IgD-negative memory B cell (primary cell): ENCODE measurements around the gene OGG1. TPM values are rescaled to one million over a fixed set of nuclear protein-coding genes. Genes with fewer than 3 reads are reported as not detected.

ENCODE experiments used
- H3K27ac Mint-ChIP-seq, 3 donors: one replicate each; pipeline ENCODE4 v1.8.0; 2020 to 2022; ENCODE audit warnings: mild to moderate bottlenecking in 3 of 3, mixed read lengths in 3 of 3, moderate library complexity in 1 of 3
- H3K27me3 Mint-ChIP-seq: one replicate; pipeline ENCODE4 v1.8.0; 2021; ENCODE audit warnings: mixed read lengths
- H3K36me3 Mint-ChIP-seq: one replicate; pipeline ENCODE4 v1.8.0; 2020; ENCODE audit warnings: mild to moderate bottlenecking, mixed read lengths
- H3K4me1 Mint-ChIP-seq, 3 donors: one replicate each; pipeline ENCODE4 v1.8.0; 2020 to 2022; ENCODE audit warnings: mixed read lengths in 3 of 3, mild to moderate bottlenecking in 1 of 3
- H3K4me3 Mint-ChIP-seq, 4 donors: one replicate each; pipeline ENCODE4 v1.8.0; 2020 to 2022; ENCODE audit warnings: mild to moderate bottlenecking in 4 of 4, mixed read lengths in 4 of 4, moderate library complexity in 3 of 4
- H3K9me3 Mint-ChIP-seq, 3 donors: one replicate each; pipeline ENCODE4 v1.8.0; 2020 to 2021; ENCODE audit warnings: mixed read lengths in 3 of 3, mild to moderate bottlenecking in 1 of 3
- polyA plus RNA-seq: library from polyadenylated mRNA; unstranded; fragments of 300-500 nt; fragmentation: Illumina TruSeq; gene quantifications from one replicate; pipeline ENCODE4 v1.2.3, GENCODE V29; 2021

Gene OGG1
- polyA plus RNA-seq, 1 donor from 2014 or later: 20.7 TPM

DNA sequence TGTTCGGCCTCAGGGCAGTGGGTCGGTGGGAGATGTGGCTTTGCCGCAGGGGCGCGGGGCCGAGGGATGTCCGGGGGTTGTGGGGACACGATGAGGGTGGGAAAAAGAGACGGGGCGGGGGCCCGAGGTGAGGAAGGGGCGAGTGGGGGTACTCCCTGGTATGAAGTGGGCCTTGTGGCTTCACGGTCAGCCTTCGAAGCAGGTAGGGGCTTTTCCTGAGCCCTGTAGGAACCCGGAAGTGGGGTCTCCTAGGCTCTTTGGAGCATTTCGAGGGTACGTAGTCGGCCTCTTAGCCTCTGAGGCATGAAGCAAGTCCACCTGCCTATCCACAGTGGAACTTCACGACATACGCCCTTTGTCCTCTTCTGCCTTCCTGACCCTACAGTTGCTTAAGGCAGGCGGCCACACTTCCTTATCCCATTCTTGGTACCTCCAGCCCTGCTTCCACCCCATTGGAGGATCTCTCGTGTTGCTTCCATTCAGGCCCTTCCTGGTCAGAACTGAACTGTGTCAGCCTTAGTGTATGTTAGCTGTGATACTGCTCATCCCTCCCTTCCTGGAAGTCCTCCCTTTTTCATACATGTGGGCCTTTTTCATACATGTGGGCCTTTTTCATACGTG lies 43.5 kb downstream of the OGG1 start:
- H3K9me3 Mint-ChIP-seq: no peaks in the 10 kb centered on the region
- H3K4me3 Mint-ChIP-seq: peak overlapping the region; percentile 78 to 97 (median 96)
- peak overlapping the region; percentile 75 to 99 (median 97) for H3K27ac Mint-ChIP-seq
- H3K36me3 Mint-ChIP-seq: peaks cover 10% of the 10 kb centered on the region
- no peaks in the 10 kb centered on the region for H3K27me3 Mint-ChIP-seq
- H3K4me1 Mint-ChIP-seq: peaks cover 21 to 44% (median 40%) of the 10 kb centered on the region in 3 donors

DNA sequence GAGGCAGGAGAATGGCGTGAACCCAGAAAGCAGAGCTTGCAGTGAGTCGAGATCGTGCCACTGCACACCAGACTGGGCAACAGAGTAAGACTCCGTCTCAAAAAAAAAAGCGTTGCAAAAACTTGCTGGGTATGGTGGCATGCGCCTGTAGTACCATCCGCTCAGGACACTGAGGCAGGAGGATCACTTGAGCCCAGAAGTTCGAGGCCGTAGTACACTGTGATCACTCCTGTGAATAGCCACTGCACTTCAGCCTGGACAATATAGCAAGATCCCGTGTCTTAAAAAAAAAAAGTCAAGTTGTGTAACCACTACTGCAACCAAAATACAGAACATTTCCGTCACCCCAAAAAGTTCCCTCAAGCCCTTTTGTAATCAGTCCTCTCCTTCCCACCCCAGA lies 44.6 kb downstream of the OGG1 start:
- H3K27me3 Mint-ChIP-seq: no peaks in the 10 kb centered on the region
- peak overlapping the region; percentile 53 to 97 (median 87) for H3K4me3 Mint-ChIP-seq
- peaks cover 7% of the 10 kb centered on the region for H3K36me3 Mint-ChIP-seq
- peaks cover 21 to 42% (median 36%) of the 10 kb centered on the region in 3 donors for H3K4me1 Mint-ChIP-seq
- no peaks in the 10 kb centered on the region for H3K9me3 Mint-ChIP-seq
- peak overlapping the region in 2 of 3 donors; percentile 51 to 75 for H3K27ac Mint-ChIP-seq

DNA sequence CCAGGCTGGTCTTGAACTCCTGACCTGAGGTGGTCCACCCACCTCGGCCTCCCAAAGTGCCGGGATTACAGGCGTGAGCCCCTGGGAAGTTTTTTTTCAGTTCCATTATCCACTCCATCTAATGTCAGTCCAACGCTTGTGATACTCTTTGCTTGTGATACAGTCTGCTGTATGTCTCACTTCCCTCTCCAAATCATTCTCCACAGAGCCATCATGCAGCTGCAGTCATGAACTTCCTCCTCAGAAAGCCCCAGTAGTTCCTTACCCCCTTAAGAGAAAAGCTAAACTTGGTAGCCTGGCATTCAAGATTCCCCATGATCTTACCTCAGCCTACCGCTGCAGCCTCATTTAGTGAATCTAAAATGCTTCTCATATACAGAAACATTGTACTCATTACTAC lies 45.5 kb downstream of the OGG1 start:
- peak overlapping the region; percentile 51 to 90 (median 75) for H3K27ac Mint-ChIP-seq
- no peaks in the 10 kb centered on the region for H3K27me3 Mint-ChIP-seq
- H3K36me3 Mint-ChIP-seq: peaks cover 6% of the 10 kb centered on the region
- H3K4me1 Mint-ChIP-seq: peaks cover 21 to 39% (median 36%) of the 10 kb centered on the region in 3 donors
- H3K9me3 Mint-ChIP-seq: no peaks in the 10 kb centered on the region
- peak overlapping the region; percentile 75 to 97 (median 81) for H3K4me3 Mint-ChIP-seq

DNA sequence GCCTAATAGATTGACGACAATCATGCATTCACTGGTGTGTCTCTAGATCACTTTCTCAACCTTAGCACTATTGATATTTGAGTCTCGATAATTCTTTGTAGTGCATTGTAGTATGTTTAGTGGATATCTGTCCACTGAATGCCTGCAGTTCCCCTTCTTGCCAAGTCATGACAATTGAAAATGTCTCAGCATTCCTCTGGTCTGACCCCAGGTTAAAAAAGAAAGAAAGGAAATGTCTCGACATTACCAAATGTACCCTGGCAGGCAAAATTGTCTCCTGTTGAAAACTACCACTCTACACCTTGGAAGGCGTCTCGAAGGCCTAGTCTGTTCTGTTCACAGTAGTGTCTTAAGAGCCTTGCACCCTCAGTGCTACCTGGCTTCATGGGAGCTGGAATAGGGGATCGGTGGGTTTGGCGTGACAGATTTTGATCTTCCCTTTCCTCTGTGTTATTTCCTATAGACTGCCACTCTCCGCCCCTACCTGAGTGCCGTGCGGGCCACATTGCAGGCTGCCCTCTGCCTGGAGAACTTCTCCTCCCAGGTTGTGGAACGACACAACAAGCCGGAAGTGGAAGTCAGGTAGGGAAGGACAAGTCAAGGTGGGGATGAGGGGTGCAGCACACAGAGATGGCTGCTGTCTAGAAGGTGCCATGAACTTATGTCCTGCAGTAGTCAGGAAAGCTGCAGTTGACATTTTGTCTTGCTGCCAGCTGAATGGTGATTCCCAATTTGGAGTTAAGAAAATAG lies 47.6 kb downstream of the OGG1 start:
- Mint-ChIP-seq H3K27ac (no peak overlapping the region), H3K27me3 (no peaks in the 10 kb centered on the region), H3K36me3 (peaks cover 4% of the 10 kb centered on the region), H3K4me1 (peaks cover 16 to 27% (median 23%) of the 10 kb centered on the region in 3 donors), H3K9me3 (no peaks in the 10 kb centered on the region), H3K4me3 (no peak overlapping the region)

DNA sequence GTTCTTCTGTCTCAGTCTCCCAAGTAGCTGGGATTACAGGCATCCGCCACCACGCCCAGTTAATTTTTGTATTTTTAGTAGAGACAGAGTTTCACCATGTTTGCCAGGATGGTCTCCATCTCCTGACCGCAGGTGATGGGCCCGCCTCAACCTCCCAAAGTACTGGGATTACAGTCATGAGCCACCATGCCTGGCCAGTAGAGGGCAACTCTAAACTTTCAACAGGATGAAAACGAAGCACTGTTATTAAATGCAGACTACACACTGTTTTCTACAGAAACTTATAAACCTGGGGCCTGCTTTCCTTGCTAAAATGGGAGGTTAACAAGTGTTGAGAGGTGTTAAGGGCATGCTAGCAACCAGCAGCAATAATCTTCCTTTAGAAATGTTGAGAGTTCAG lies 50.8 kb downstream of the OGG1 start:
- no peak overlapping the region for H3K4me3 Mint-ChIP-seq
- no peaks in the 10 kb centered on the region for H3K9me3 Mint-ChIP-seq
- H3K36me3 Mint-ChIP-seq: peaks cover 2% of the 10 kb centered on the region
- H3K27me3 Mint-ChIP-seq: no peaks in the 10 kb centered on the region
- peaks cover 7 to 12% (median 10%) of the 10 kb centered on the region in 3 donors for H3K4me1 Mint-ChIP-seq
- H3K27ac Mint-ChIP-seq: no peak overlapping the region

DNA sequence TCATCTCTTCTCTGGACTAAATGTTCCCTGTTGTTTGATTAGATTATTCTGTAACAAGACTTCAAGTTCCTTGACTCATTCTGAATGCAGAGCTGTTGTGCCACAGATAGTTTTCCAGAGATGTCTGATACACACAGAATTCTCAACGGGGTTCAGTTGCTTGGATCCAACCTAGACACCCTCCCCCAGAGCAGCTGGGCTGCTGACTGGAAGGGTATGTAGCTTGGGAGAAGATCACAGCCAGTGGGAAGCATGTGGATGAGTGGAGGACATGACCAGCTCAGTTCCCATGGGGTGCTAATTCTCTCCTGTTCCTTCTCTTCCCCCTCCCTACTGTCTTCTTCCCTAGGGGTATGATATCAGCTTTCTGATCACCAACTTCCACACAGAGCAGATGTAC lies 53.7 kb downstream of the OGG1 start:
- no peaks in the 10 kb centered on the region for H3K27me3 Mint-ChIP-seq
- H3K4me1 Mint-ChIP-seq: peaks cover 8 to 11% (median 9%) of the 10 kb centered on the region in 3 donors
- H3K36me3 Mint-ChIP-seq: no peaks in the 10 kb centered on the region
- H3K27ac Mint-ChIP-seq: peak overlapping the region in 1 of 3 donors; percentile 73
- no peaks in the 10 kb centered on the region for H3K9me3 Mint-ChIP-seq
- peak overlapping the region in 1 of 4 donors; percentile 14 for H3K4me3 Mint-ChIP-seq

DNA sequence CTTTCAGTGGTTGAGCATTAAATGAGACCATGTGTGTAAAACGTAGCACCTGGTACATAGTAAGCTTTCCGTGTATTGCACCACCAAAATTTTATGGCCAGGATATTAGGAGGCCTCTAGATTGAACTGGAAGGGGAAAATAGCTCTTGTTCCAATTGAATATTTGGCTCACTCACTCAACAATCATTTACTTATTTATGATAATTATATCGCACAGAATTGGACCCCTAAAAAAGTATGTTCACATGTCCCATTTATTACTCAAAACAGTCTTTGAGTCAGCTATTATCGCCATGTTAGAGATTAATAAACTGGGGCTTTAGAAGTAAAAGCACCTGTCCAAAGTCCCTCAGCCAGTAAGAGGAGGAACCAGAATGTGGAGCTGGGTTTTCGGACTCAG lies 55.2 kb downstream of the OGG1 start:
- H3K36me3 Mint-ChIP-seq: no peaks in the 10 kb centered on the region
- H3K4me1 Mint-ChIP-seq: peaks cover 17 to 21% (median 18%) of the 10 kb centered on the region in 3 donors
- H3K4me3 Mint-ChIP-seq: no peak overlapping the region
- no peaks in the 10 kb centered on the region for H3K9me3 Mint-ChIP-seq
- H3K27me3 Mint-ChIP-seq: no peaks in the 10 kb centered on the region
- H3K27ac Mint-ChIP-seq: no peak overlapping the region

DNA sequence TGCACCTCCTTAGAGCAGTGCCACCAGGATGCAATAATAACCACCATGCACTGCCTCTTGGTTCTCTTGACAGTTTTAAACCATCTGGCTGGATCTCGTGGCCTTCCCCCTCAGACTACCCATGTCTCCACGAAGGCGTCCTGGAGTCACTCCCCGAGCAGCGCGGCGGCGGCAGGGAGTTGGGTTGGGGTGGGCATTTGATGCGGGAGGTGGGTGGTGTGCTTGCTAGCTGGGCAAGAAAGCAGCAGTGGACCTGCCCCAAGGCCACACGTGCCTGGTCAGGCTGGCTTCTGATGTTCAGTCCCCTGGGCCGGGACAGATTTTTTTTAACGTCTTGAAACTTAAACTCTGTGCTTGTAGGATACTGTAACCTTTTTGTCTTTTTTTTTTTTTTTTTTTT lies 56.4 kb downstream of the OGG1 start:
- Mint-ChIP-seq H3K27me3 (no peaks in the 10 kb centered on the region), H3K4me1 (peaks cover 18 to 28% (median 24%) of the 10 kb centered on the region in 3 donors), H3K4me3 (no peak overlapping the region), H3K9me3 (no peaks in the 10 kb centered on the region), H3K27ac (no peak overlapping the region), H3K36me3 (no peaks in the 10 kb centered on the region)

Other genes with a start within 250 kb of the OGG1 start
- gene LHFPL4, start 196.1 kb upstream of the OGG1 start, polyA plus RNA-seq: not detected
- gene MTMR14, start 100.4 kb upstream of the OGG1 start, polyA plus RNA-seq: 128 TPM
- gene CPNE9, start 46.1 kb upstream of the OGG1 start, polyA plus RNA-seq: not detected
- gene BRPF1, start 18.2 kb upstream of the OGG1 start, polyA plus RNA-seq: 14.2 TPM
- 0.65 TPM for gene CAMK1, start 20.0 kb downstream of the OGG1 start, polyA plus RNA-seq
- gene TADA3, start 42.5 kb downstream of the OGG1 start, polyA plus RNA-seq: 52.6 TPM
- 262 TPM for gene ARPC4, start 43.1 kb downstream of the OGG1 start, polyA plus RNA-seq
- 10.5 TPM for gene TTLL3, start 60.3 kb downstream of the OGG1 start, polyA plus RNA-seq
- 57.9 TPM for gene RPUSD3, start 94.1 kb downstream of the OGG1 start, polyA plus RNA-seq
- 0.80 TPM for gene CIDEC, start 130.3 kb downstream of the OGG1 start, polyA plus RNA-seq
- 46.4 TPM for gene JAGN1, start 140.7 kb downstream of the OGG1 start, polyA plus RNA-seq
- not detected for gene IL17RE, start 152.9 kb downstream of the OGG1 start, polyA plus RNA-seq
- gene IL17RC, start 167.1 kb downstream of the OGG1 start, polyA plus RNA-seq: 6.7 TPM
- 17.7 TPM for gene CRELD1, start 183.9 kb downstream of the OGG1 start, polyA plus RNA-seq
- 2.0 TPM for gene PRRT3, start 202.5 kb downstream of the OGG1 start, polyA plus RNA-seq
- 69.2 TPM for gene EMC3, start 236.9 kb downstream of the OGG1 start, polyA plus RNA-seq